ENCODE measurements around the gene PCDH7. TPM values are rescaled to one million over a fixed set of nuclear protein-coding genes. Genes with fewer than 3 reads are reported as not detected.

Gene PCDH7
- polyA plus RNA-seq (2012; ENCODE audit: insufficient read length, low read depth) = 0.05 TPM

GRCh38 chr4:30720021-30720660, at the start of gene PCDH7:
TSS of gene PCDH7 (plus strand) at chr4:30720369. CDS start at chr4:30721423, 1,054 bp downstream.
- TF ChIP-seq TAF1 (IDR thresholded peaks at IDR 0.05; ENCODE audit: borderline replicate concordance, insufficient read depth, low read length) (no peak), FOXP2 (optimal IDR thresholded peaks at IDR 0.05; ENCODE audit: borderline replicate concordance, extremely low read depth, extremely low read length, insufficient read depth) (no peak), SIN3A (IDR thresholded peaks at IDR 0.05; ENCODE audit: borderline replicate concordance, insufficient read depth, low read length) (no peak), REST (IDR thresholded peaks at IDR 0.05; ENCODE audit: insufficient read depth in 1 of 2, low read depth in 2 of 2, low read length in 2 of 2) (no peak), POLR2AphosphoS5 (IDR thresholded peaks at IDR 0.05; ENCODE audit: low read depth, low read length) (no peak)

GRCh38 chr4:30671926-30672448, 48.2 kb upstream of the PCDH7 start:
- TF ChIP-seq FOXP2 (optimal IDR thresholded peaks at IDR 0.05; ENCODE audit: borderline replicate concordance, extremely low read depth, extremely low read length, insufficient read depth) (no peak), REST (IDR thresholded peaks at IDR 0.05; ENCODE audit: insufficient read depth in 1 of 2, low read depth in 2 of 2, low read length in 2 of 2) (no peak), POLR2AphosphoS5 (IDR thresholded peaks at IDR 0.05; ENCODE audit: low read depth, low read length) (no peak), SIN3A (IDR thresholded peaks at IDR 0.05; ENCODE audit: borderline replicate concordance, insufficient read depth, low read length) (no peak), TAF1 (IDR thresholded peaks at IDR 0.05; ENCODE audit: borderline replicate concordance, insufficient read depth, low read length) (no peak)

- TF ChIP-seq SIN3A (IDR thresholded peaks at IDR 0.05; ENCODE audit: borderline replicate concordance, insufficient read depth, low read length) = no peak
- TF ChIP-seq TAF1 (IDR thresholded peaks at IDR 0.05; ENCODE audit: borderline replicate concordance, insufficient read depth, low read length) = no peak
- TF ChIP-seq REST (IDR thresholded peaks at IDR 0.05; ENCODE audit: insufficient read depth in 1 of 2, low read depth in 2 of 2, low read length in 2 of 2) = no peak
- no peak for TF ChIP-seq FOXP2 (optimal IDR thresholded peaks at IDR 0.05; ENCODE audit: borderline replicate concordance, extremely low read depth, extremely low read length, insufficient read depth)
- TF ChIP-seq POLR2AphosphoS5 (IDR thresholded peaks at IDR 0.05; ENCODE audit: low read depth, low read length) = no peak
These were observed 24.0 kb upstream of the PCDH7 start for GRCh38 chr4:30696191-30696590.

GRCh38 chr4:30714408-30715031, 5.6 kb upstream of the PCDH7 start:
- TF ChIP-seq SIN3A (IDR thresholded peaks at IDR 0.05; ENCODE audit: borderline replicate concordance, insufficient read depth, low read length) (no peak), REST (IDR thresholded peaks at IDR 0.05; ENCODE audit: insufficient read depth in 1 of 2, low read depth in 2 of 2, low read length in 2 of 2) (no peak), FOXP2 (optimal IDR thresholded peaks at IDR 0.05; ENCODE audit: borderline replicate concordance, extremely low read depth, extremely low read length, insufficient read depth) (no peak), POLR2AphosphoS5 (IDR thresholded peaks at IDR 0.05; ENCODE audit: low read depth, low read length) (no peak), TAF1 (IDR thresholded peaks at IDR 0.05; ENCODE audit: borderline replicate concordance, insufficient read depth, low read length) (no peak)

Measured in PFSK-1 (cell line).